ENCODE data around the gene APRT.

Gene APRT

DNA sequence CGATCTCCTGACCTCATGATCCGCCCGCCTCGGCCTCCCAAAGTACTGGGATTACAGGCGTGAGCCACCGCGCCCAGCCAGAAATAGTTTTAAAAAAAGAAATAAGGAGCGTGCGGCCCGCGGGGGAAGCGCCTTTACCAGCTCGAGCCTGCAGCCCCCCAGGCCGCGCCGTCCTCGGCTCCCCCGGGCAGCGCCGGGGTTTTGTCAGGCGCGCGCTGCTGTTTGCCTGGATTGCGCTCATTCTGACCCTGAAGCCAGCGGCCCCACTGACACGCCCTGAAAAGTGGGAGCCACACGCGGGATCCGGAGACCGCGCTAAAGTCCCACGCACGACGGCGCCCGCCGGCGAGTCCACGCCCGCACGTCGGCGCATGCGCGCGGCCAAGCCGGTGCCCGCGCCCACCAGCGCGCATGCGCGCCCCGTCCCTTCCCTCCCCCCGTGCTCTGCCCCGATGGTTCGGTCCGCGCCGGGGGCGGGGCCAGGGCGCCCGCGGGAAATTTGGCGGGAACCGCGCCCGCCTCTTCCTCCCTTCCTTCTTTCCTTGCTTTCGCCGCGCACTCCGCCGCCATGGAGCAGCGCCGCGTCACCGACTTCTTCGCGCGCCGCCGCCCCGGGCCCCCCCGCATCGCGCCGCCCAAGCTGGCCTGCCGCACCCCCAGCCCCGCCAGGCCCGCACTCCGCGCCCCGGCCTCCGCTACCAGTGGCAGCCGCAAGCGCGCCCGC lies 8.3 kb downstream of the APRT start, which contains the start of gene CDT1:
CDT1 (plus strand) TSS at position 526 of the 724 bp plus-strand sequence; CDS start at position 569, 43 bp downstream.
- Histone ChIP-seq H3K9ac (ENCODE audit: low read length in 5 of 5) (peak within 1 kb of the TSS in 3 of 5 donors; percentile 61 to 71 (median 62)), H3K27ac (ENCODE audit: low read depth, low read length) (peak within 1 kb of the TSS; percentile 30), H3K4me3 (ENCODE audit: low read depth in 1 of 5, low read length in 5 of 5) (peak within 1 kb of the TSS in 4 of 5 donors; percentile 62 to 73 (median 65)), H3K4me1 (ENCODE audit: control insufficient read depth in 5 of 5, insufficient read depth in 5 of 5, low read length in 5 of 5) (peaks cover 0 to 27% (median 15%) of the 10 kb centered on the region in 5 donors), H3K27me3 (ENCODE audit: control insufficient read depth in 5 of 5, insufficient read depth in 4 of 5, low read length in 5 of 5) (peaks cover 0 to 4% (median 4%) of the 10 kb centered on the region in 5 donors), H3K36me3 (ENCODE audit: control insufficient read depth in 5 of 5, insufficient read depth in 5 of 5, low read length in 5 of 5) (peaks cover 0 to 8% (median 6%) of the 10 kb centered on the region in 5 donors), H3K9me3 (ENCODE audit: control insufficient read depth in 5 of 5, low read length in 5 of 5) (no peaks in the 10 kb centered on the region)

DNA sequence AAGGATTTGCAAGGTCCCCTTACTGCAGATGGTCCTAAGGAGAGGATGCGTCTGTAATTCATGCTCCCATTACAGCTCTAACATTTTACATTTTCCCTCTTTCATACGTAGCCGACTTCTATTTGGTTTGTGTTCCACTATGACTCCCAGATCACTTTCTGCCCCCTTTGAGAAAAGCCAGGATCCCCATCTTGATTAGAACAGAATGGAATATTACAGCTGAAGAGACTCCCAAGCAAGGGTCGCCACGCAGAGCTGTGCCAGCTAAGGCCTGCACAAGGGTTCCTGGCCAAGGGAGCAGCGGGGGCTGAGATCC lies 11.5 kb downstream of the APRT start:
- no peak overlapping the region for H3K27ac ChIP-seq (ENCODE audit: low read depth, low read length)
- H3K9me3 ChIP-seq (ENCODE audit: control insufficient read depth in 5 of 5, low read length in 5 of 5) = no peaks in the 10 kb centered on the region

DNA sequence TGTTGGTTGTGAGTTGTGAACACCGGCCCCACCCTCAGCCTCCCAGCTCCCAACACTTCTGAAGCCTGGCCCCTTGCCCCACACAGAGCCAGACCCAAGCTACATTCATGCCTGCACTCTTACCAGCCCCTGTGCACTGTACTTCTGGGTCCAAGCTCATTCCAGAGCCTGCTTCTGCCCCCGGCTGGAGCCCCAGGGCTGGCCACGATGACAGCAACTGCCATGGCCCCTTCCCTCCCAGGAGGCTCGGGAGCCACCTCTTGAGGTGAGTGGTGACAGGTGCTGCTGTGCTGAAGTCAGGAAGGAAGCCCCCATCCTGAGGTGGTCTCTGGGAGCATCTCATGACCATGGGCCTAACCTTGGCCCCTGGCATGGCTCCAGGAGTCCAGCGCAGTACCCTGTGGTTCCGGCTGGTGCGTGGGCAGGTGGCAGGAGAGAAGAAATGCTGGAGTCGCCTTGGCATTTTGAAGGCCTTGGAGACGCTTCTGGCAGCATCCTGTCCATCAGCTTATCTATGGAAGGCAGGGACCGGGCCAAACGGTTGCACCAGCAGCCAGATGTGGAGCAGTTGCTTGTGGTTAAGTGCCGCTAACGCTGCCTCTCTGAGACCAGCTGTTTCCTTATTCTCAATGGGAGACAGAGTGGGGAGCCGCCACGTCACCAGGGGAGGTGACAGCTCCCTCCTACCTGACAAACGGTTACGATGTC lies 12.0 kb downstream of the APRT start:
- H3K27me3 ChIP-seq (ENCODE audit: control insufficient read depth in 5 of 5, insufficient read depth in 4 of 5, low read length in 5 of 5) = peaks cover 0 to 7% (median 3%) of the 10 kb centered on the region in 5 donors
- no peaks in the 10 kb centered on the region for H3K9me3 ChIP-seq (ENCODE audit: control insufficient read depth in 5 of 5, low read length in 5 of 5)
- peaks cover 0 to 22% (median 15%) of the 10 kb centered on the region in 5 donors for H3K4me1 ChIP-seq (ENCODE audit: control insufficient read depth in 5 of 5, insufficient read depth in 5 of 5, low read length in 5 of 5)
- no peak overlapping the region for H3K4me3 ChIP-seq (ENCODE audit: low read depth in 1 of 5, low read length in 5 of 5)
- no peak overlapping the region for H3K27ac ChIP-seq (ENCODE audit: low read depth, low read length)
- H3K36me3 ChIP-seq (ENCODE audit: control insufficient read depth in 5 of 5, insufficient read depth in 5 of 5, low read length in 5 of 5) = no peaks in the 10 kb centered on the region
- no peak overlapping the region for H3K9ac ChIP-seq (ENCODE audit: low read length in 5 of 5)

More for the DNA sequence above, 11.5 kb downstream of the APRT start:
- H3K36me3 ChIP-seq (ENCODE audit: control insufficient read depth in 5 of 5, insufficient read depth in 5 of 5, low read length in 5 of 5) = no peaks in the 10 kb centered on the region
- no peak overlapping the region for H3K4me3 ChIP-seq (ENCODE audit: low read depth in 1 of 5, low read length in 5 of 5)
- H3K27me3 ChIP-seq (ENCODE audit: control insufficient read depth in 5 of 5, insufficient read depth in 4 of 5, low read length in 5 of 5) = peaks cover 0 to 6% (median 4%) of the 10 kb centered on the region in 5 donors
- H3K9ac ChIP-seq (ENCODE audit: low read length in 5 of 5) = no peak overlapping the region
- H3K4me1 ChIP-seq (ENCODE audit: control insufficient read depth in 5 of 5, insufficient read depth in 5 of 5, low read length in 5 of 5) = peaks cover 0 to 27% (median 15%) of the 10 kb centered on the region in 5 donors

DNA sequence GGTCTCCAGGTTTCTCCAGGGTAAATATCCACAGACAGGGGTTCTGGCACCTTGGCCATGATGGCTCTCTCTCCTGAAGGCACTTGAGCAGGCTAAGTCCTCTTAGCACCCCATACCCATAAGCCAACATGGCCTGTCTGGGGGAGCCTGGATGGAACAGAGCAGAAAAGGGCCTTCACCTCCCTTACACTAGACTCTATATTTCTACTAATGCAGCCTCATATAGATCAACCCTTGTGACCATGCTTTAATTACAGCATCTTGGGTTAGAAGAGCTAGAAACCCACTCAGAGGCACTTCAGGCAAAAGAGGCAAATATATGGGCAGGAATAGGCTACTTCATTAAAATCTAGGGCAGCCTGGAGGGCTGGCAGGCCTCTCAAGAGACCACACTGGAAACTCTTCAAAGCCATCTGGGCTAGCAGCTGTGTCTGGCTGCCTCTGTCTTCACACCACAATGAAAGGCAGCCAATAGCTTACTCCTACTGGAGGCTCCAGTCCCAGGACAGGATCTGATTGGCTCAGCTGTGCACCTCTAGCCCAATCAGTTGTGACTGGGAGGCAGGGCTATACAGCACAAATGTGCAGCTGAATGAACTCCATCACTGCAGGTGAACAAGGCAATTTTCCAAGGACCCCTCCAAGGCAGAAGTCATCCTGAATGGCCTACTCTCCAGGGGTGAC lies 12.8 kb downstream of the APRT start:
- no peaks in the 10 kb centered on the region for H3K9me3 ChIP-seq (ENCODE audit: control insufficient read depth in 5 of 5, low read length in 5 of 5)
- H3K4me3 ChIP-seq (ENCODE audit: low read depth in 1 of 5, low read length in 5 of 5) = no peak overlapping the region
- no peaks in the 10 kb centered on the region for H3K36me3 ChIP-seq (ENCODE audit: control insufficient read depth in 5 of 5, insufficient read depth in 5 of 5, low read length in 5 of 5)
- peaks cover 0 to 3% (median under 1%) of the 10 kb centered on the region in 5 donors for H3K27me3 ChIP-seq (ENCODE audit: control insufficient read depth in 5 of 5, insufficient read depth in 4 of 5, low read length in 5 of 5)
- H3K4me1 ChIP-seq (ENCODE audit: control insufficient read depth in 5 of 5, insufficient read depth in 5 of 5, low read length in 5 of 5) = peaks cover 0 to 15% (median 8%) of the 10 kb centered on the region in 5 donors
- H3K9ac ChIP-seq (ENCODE audit: low read length in 5 of 5) = no peak overlapping the region
- H3K27ac ChIP-seq (ENCODE audit: low read depth, low read length) = no peak overlapping the region

DNA sequence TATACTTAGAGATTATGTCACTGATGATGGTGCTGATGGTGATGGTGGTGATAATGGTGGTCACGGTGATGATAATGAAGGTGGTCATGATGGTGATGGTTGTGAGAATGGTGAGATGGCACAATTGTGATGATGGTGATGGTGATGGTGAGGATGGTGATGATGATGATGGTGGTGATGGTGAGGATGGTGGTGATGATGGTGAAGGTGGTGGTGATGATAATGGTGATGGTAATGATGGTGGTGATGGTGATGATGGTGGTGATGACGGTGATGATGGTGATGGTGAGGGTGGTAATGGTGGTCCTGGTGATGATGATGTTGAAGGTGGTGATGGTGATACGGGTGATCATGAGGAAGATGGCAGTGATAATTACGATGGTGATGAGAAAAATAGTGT lies 13.7 kb downstream of the APRT start:
- Histone ChIP-seq H3K4me3 (ENCODE audit: low read depth in 1 of 5, low read length in 5 of 5) (no peak overlapping the region), H3K9ac (ENCODE audit: low read length in 5 of 5) (no peak overlapping the region), H3K4me1 (ENCODE audit: control insufficient read depth in 5 of 5, insufficient read depth in 5 of 5, low read length in 5 of 5) (peaks cover 0 to 14% (median 8%) of the 10 kb centered on the region in 5 donors), H3K27ac (ENCODE audit: low read depth, low read length) (no peak overlapping the region), H3K9me3 (ENCODE audit: control insufficient read depth in 5 of 5, low read length in 5 of 5) (no peaks in the 10 kb centered on the region), H3K27me3 (ENCODE audit: control insufficient read depth in 5 of 5, insufficient read depth in 4 of 5, low read length in 5 of 5) (peaks cover 4 to 11% (median 8%) of the 10 kb centered on the region in 5 donors), H3K36me3 (ENCODE audit: control insufficient read depth in 5 of 5, insufficient read depth in 5 of 5, low read length in 5 of 5) (no peaks in the 10 kb centered on the region)

DNA sequence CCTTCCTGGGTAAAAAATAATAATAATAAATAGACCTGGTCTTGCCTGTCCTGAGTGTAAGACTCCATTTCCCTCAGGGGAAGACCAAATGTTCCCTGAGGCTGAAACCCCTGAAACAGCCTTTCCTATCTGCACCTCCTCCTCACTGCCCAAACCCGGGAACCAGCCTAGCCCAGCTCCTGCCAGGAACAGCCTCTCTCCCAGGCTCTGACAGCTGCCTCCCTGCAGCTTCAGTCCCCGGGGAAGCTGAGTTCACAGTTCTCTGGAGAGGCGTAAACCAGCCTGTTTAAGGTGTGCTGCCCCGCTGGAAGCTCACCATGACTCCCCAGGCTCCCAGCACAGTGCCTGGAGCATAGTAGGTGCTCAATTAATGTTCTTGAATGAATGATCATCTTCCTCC lies 15.4 kb downstream of the APRT start:
- no peaks in the 10 kb centered on the region for H3K36me3 ChIP-seq (ENCODE audit: control insufficient read depth in 5 of 5, insufficient read depth in 5 of 5, low read length in 5 of 5)
- H3K4me3 ChIP-seq (ENCODE audit: low read depth in 1 of 5, low read length in 5 of 5) = no peak overlapping the region
- H3K27ac ChIP-seq (ENCODE audit: low read depth, low read length) = no peak overlapping the region
- H3K9me3 ChIP-seq (ENCODE audit: control insufficient read depth in 5 of 5, low read length in 5 of 5) = no peaks in the 10 kb centered on the region
- H3K9ac ChIP-seq (ENCODE audit: low read length in 5 of 5) = no peak overlapping the region
- H3K27me3 ChIP-seq (ENCODE audit: control insufficient read depth in 5 of 5, insufficient read depth in 4 of 5, low read length in 5 of 5) = peaks cover 14 to 28% (median 24%) of the 10 kb centered on the region in 5 donors
- H3K4me1 ChIP-seq (ENCODE audit: control insufficient read depth in 5 of 5, insufficient read depth in 5 of 5, low read length in 5 of 5) = peaks cover 0 to 13% (median 0%) of the 10 kb centered on the region in 5 donors

DNA sequence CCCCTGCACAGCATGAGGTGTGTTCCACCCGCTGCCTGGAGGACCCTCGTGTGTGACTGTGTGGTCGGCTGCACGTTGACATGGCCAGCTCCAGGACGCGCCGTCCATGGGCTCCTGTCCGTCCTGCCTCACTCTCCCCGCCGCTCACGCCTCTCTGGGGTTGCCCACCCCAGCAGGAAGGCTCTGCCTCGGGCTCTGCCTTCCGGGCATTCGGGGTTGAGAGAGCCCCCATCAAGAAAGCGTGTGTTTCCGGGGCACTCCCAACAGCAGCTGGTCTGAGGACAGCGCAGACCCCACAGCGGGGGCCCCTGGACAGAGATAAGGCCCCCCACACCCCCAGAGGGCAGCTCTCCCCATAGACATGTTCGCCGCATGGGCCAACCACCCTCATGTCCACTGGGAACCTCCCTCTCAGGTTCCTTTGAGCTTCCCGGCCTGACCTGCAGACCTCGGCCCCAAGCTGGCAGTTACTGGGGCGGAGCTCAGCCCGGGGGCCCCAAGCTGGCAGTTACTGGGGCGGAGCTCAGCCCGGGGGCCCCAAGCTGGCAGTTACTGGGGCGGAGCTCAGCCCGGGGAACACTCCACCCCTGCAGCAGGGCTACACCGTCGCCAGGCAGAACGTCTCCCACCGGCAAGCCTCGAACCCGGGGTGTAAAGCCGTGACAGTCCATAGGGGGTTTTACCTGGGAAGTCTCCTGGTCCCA lies 18.3 kb downstream of the APRT start:
- Histone ChIP-seq H3K4me1 (ENCODE audit: control insufficient read depth in 5 of 5, insufficient read depth in 5 of 5, low read length in 5 of 5) (peaks cover 0 to 29% (median 10%) of the 10 kb centered on the region in 5 donors), H3K4me3 (ENCODE audit: low read depth in 1 of 5, low read length in 5 of 5) (no peak overlapping the region), H3K9ac (ENCODE audit: low read length in 5 of 5) (no peak overlapping the region), H3K27ac (ENCODE audit: low read depth, low read length) (no peak overlapping the region), H3K9me3 (ENCODE audit: control insufficient read depth in 5 of 5, low read length in 5 of 5) (no peaks in the 10 kb centered on the region), H3K36me3 (ENCODE audit: control insufficient read depth in 5 of 5, insufficient read depth in 5 of 5, low read length in 5 of 5) (no peaks in the 10 kb centered on the region), H3K27me3 (ENCODE audit: control insufficient read depth in 5 of 5, insufficient read depth in 4 of 5, low read length in 5 of 5) (peaks cover 14 to 28% (median 24%) of the 10 kb centered on the region in 5 donors)

DNA sequence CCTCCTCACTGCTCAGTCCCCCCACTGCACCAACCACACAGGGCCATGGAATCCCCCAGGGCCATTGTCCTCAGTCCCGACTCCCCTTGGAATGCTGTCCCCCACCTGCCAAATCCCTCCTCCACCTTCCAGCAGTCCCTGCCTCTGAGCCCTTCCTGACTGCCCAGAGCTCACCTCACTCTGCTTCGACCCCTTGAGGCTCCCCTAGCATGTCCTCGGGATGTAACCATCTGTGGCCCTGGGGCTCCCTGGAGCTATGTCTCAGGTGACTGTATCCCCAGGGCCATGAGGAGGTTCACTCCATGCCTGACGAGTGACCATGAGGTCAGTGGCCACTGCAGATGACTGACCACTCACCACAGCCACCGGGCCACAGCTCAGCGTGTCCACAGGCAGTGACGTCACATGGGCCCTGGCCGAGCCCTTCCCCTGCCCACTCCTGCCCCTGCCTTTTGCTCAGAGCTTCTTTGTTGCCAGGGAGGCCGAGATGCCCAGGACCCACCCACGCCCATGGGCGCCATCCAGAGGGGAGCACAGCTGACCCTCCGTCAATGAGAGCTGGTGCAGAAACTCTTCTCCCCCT lies 19.0 kb downstream of the APRT start:
- Histone ChIP-seq H3K9ac (ENCODE audit: low read length in 5 of 5) (no peak overlapping the region), H3K4me1 (ENCODE audit: control insufficient read depth in 5 of 5, insufficient read depth in 5 of 5, low read length in 5 of 5) (peaks cover 0 to 29% (median 10%) of the 10 kb centered on the region in 5 donors), H3K9me3 (ENCODE audit: control insufficient read depth in 5 of 5, low read length in 5 of 5) (no peaks in the 10 kb centered on the region), H3K27me3 (ENCODE audit: control insufficient read depth in 5 of 5, insufficient read depth in 4 of 5, low read length in 5 of 5) (peaks cover 14 to 28% (median 24%) of the 10 kb centered on the region in 5 donors), H3K27ac (ENCODE audit: low read depth, low read length) (no peak overlapping the region), H3K36me3 (ENCODE audit: control insufficient read depth in 5 of 5, insufficient read depth in 5 of 5, low read length in 5 of 5) (no peaks in the 10 kb centered on the region), H3K4me3 (ENCODE audit: low read depth in 1 of 5, low read length in 5 of 5) (no peak overlapping the region)

DNA sequence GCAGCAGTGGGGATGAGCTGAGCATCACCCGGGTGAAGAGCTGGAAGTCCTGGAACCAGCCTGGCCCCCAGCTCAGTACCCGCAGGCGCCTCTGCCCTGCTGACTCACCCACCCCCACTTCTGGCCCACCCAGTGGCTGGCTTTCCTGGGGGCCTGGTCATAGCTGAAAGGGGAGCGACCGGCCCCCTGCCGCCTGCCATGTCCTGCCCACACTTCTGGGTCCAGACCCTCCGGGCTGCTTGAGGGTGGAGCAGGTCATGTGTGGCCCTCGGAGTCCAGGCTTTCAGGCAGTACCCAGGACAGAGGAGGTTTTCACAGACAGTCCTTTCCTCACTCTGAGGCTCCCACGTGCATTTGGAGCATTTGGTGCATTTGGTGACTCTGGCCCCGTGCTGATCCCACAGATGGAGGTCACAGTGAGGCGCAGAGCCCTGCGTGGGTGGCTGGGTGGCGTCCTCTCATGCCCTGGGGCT lies 19.6 kb downstream of the APRT start:
- H3K9me3 ChIP-seq (ENCODE audit: control insufficient read depth in 5 of 5, low read length in 5 of 5) = no peaks in the 10 kb centered on the region
- peaks cover 0 to 29% (median 13%) of the 10 kb centered on the region in 5 donors for H3K4me1 ChIP-seq (ENCODE audit: control insufficient read depth in 5 of 5, insufficient read depth in 5 of 5, low read length in 5 of 5)
- no peak overlapping the region for H3K9ac ChIP-seq (ENCODE audit: low read length in 5 of 5)
- H3K27me3 ChIP-seq (ENCODE audit: control insufficient read depth in 5 of 5, insufficient read depth in 4 of 5, low read length in 5 of 5) = peaks cover 14 to 28% (median 24%) of the 10 kb centered on the region in 5 donors
- H3K4me3 ChIP-seq (ENCODE audit: low read depth in 1 of 5, low read length in 5 of 5) = no peak overlapping the region
- H3K27ac ChIP-seq (ENCODE audit: low read depth, low read length) = no peak overlapping the region
- no peaks in the 10 kb centered on the region for H3K36me3 ChIP-seq (ENCODE audit: control insufficient read depth in 5 of 5, insufficient read depth in 5 of 5, low read length in 5 of 5)

Measured in subcutaneous abdominal adipose tissue (tissue), 5 donors.